Breast epithelium (tissue), 3 donors: ENCODE measurements around the gene KBTBD3.

Experiments
- POLR2A ChIP-seq: fragments of 450-650 bp; IDR thresholded peaks from one replicate; pipeline ENCODE4 v1.6.1; 2016; ENCODE audit warnings: antibody characterized with exemption, mild to moderate bottlenecking, moderate library complexity
- TF ChIP-seq, protein P1 (sequence below), 3 donors: fragments of 450-650 bp; IDR thresholded peaks; one replicate each; pipeline ENCODE4 v1.5.1; 2016 to 2017; ENCODE audit warnings: antibody characterized with exemption in 3 of 3, mild to moderate bottlenecking in 3 of 3, moderate library complexity in 3 of 3

DNA sequence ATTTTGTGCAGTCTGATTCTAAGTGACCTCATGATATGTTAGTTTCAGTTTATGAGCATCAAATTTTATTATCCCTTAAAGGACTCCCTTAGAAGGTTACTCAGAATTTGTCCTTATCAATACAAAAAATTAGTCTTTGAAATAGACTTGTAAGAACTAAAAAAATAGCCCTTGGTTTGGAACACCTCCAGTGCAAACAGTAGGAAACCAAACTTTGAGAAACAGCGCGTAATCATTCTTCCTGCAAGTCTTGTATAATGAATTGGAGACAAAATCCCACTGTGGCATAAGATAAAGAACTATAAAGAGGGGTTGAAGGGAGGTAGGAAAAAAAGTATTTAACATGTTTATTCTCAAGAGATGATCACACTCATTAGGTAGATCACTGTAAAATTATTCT lies 44.3 kb downstream of the KBTBD3 start:
- TF ChIP-seq, protein P1, sequence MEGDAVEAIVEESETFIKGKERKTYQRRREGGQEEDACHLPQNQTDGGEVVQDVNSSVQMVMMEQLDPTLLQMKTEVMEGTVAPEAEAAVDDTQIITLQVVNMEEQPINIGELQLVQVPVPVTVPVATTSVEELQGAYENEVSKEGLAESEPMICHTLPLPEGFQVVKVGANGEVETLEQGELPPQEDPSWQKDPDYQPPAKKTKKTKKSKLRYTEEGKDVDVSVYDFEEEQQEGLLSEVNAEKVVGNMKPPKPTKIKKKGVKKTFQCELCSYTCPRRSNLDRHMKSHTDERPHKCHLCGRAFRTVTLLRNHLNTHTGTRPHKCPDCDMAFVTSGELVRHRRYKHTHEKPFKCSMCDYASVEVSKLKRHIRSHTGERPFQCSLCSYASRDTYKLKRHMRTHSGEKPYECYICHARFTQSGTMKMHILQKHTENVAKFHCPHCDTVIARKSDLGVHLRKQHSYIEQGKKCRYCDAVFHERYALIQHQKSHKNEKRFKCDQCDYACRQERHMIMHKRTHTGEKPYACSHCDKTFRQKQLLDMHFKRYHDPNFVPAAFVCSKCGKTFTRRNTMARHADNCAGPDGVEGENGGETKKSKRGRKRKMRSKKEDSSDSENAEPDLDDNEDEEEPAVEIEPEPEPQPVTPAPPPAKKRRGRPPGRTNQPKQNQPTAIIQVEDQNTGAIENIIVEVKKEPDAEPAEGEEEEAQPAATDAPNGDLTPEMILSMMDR (IDR thresholded peaks at IDR 0.05), result no peak
- TF ChIP-seq POLR2A, result no peak
